ENCODE data around the gene PSIP1. TPM values are rescaled to one million over a fixed set of nuclear protein-coding genes. Genes with fewer than 3 reads are reported as not detected.

The PSIP1 gene
- total RNA-seq, 1 experiment from 2014 or later: 362 TPM

DNA sequence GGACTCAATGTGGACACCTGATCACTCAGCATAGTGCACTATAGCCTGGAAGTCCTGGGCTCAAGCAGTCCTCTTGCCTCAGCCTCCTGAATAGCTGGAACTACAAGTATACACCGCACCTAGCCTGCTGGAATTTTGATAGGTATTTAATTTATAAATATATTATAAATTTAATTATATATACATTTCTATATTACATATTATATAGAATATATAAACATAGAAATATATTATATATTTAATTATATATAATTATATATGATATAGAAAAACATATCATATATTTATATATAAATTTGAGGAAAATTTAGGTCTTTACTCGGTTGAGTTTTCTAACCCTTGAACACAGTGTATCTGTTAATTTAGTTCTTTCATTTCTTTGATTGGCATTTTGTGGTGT is 15.2 kb upstream of the PSIP1 start:
- Histone ChIP-seq H3K9ac (ENCODE audit: extremely low read depth, insufficient read length, low read length) (no peak overlapping the region), H3K9me3 (ENCODE audit: control insufficient read depth, low read depth, low read length) (no peaks in the 10 kb centered on the region), H3K18ac (ENCODE audit: insufficient read length, low read depth, low read length) (no peak overlapping the region), H3K79me2 (ENCODE audit: insufficient read depth, low read length) (no peaks in the 10 kb centered on the region), H3T11ph (ENCODE audit: low read length) (no peak overlapping the region), H2BK15ac (ENCODE audit: low read depth, low read length) (no peak overlapping the region), H3K4ac (ENCODE audit: low read depth, low read length) (no peak overlapping the region), H4K91ac (ENCODE audit: insufficient read length, low read depth, low read length) (no peak overlapping the region), H4K20me1 (ENCODE audit: control insufficient read depth, insufficient read depth, insufficient read length) (no peaks in the 10 kb centered on the region), H4K5ac (ENCODE audit: insufficient read length, low read depth, low read length) (no peak overlapping the region), H3K23me2 (ENCODE audit: insufficient read length, low read depth, low read length, poor library complexity, severe bottlenecking) (no peaks in the 10 kb centered on the region), H3K14ac (ENCODE audit: insufficient read depth, low read length) (no peak overlapping the region), H3K4me2 (ENCODE audit: insufficient read depth, insufficient read length, low read length) (no peak overlapping the region), H4K8ac (replicated peaks; ENCODE audit: insufficient read length, low read depth, low read length) (no peak overlapping the region), H2AK5ac (ENCODE audit: insufficient read length, low read length) (no peak overlapping the region), H3K79me1 (ENCODE audit: insufficient read depth, low read depth, low read length, poor library complexity, severe bottlenecking) (no peaks in the 10 kb centered on the region), H2AFZ (ENCODE audit: low read length) (no peak overlapping the region), H3K4me1 (ENCODE audit: insufficient read depth, low read length) (no peaks in the 10 kb centered on the region), H3K27me3 (ENCODE audit: insufficient read depth, low read length) (no peaks in the 10 kb centered on the region), H2BK5ac (ENCODE audit: insufficient read length, low read length) (no peak overlapping the region), H2BK120ac (ENCODE audit: low read depth, low read length, poor library complexity, severe bottlenecking) (no peak overlapping the region), H2BK20ac (ENCODE audit: low read depth, low read length, poor library complexity, severe bottlenecking) (no peak overlapping the region), H3K23ac (ENCODE audit: insufficient read length, low read depth, low read length) (no peak overlapping the region), H3K27ac (ENCODE audit: insufficient read length, low read depth, low read length) (no peak overlapping the region), H2BK12ac (ENCODE audit: insufficient read length, low read depth, low read length) (no peak overlapping the region), H3K56ac (ENCODE audit: insufficient read length, low read depth, low read length) (no peak overlapping the region)
- no peak overlapping the region for H3K27ac Mint-ChIP-seq
- H3K9me3 Mint-ChIP-seq: no peaks in the 10 kb centered on the region
- H3K4me1 Mint-ChIP-seq: peaks cover 10 to 15% of the 10 kb centered on the region in 2 experiments
- no peaks in the 10 kb centered on the region for H3K27me3 Mint-ChIP-seq (ENCODE audit: low read depth)
- no peaks in the 10 kb centered on the region for H3K36me3 Mint-ChIP-seq (ENCODE audit: insufficient read depth in 1 of 3, low read depth in 3 of 3)
- TF ChIP-seq, protein P1, sequence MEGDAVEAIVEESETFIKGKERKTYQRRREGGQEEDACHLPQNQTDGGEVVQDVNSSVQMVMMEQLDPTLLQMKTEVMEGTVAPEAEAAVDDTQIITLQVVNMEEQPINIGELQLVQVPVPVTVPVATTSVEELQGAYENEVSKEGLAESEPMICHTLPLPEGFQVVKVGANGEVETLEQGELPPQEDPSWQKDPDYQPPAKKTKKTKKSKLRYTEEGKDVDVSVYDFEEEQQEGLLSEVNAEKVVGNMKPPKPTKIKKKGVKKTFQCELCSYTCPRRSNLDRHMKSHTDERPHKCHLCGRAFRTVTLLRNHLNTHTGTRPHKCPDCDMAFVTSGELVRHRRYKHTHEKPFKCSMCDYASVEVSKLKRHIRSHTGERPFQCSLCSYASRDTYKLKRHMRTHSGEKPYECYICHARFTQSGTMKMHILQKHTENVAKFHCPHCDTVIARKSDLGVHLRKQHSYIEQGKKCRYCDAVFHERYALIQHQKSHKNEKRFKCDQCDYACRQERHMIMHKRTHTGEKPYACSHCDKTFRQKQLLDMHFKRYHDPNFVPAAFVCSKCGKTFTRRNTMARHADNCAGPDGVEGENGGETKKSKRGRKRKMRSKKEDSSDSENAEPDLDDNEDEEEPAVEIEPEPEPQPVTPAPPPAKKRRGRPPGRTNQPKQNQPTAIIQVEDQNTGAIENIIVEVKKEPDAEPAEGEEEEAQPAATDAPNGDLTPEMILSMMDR (conservative IDR thresholded peaks at IDR 0.05): no peak
- no peak for DNase-seq
- H3K4me3 Mint-ChIP-seq: no peak overlapping the region
- WGBS (ENCODE audit: extremely low coverage, insufficient read length, low lambda C conversion rate): no CpG with 5 or more reads among the region's 2 CpGs
